ENCODE data around the gene TTLL10. TPM values are rescaled to one million over a fixed set of nuclear protein-coding genes. Genes with fewer than 3 reads are reported as not detected.
A peak's percentile ranks its signal among the peaks of the same experiment; 100 is the strongest.

TTLL10 gene
- total and polyA plus RNA-seq, 4 experiments from 2014 or later: 0.27 to 0.45 TPM; not detected in 2

GRCh38 chr1:1168451-1169411 lies 4.9 kb upstream of the TTLL10 start:
- no peak overlapping the region for H3K4me3 Mint-ChIP-seq
- Histone ChIP-seq H3K4me3 (ENCODE audit: low read length in 2 of 2) (no peak overlapping the region), H3K27ac (ENCODE audit: low read depth, low read length) (no peak overlapping the region), H3K4me1 (ENCODE audit: insufficient read depth, low read length) (peaks cover 38% of the 10 kb centered on the region), H3K36me3 (ENCODE audit: insufficient read depth, low read length) (no peaks in the 10 kb centered on the region), H3K9me3 (ENCODE audit: control insufficient read depth in 1 of 2, low read length in 2 of 2) (no peaks in the 10 kb centered on the region), H3K27me3 (ENCODE audit: insufficient read depth, low read length) (no peaks in the 10 kb centered on the region)
- H3K27me3 Mint-ChIP-seq: peaks cover 3 to 8% of the 10 kb centered on the region in 2 donors
- no peak for DNase-seq
- CTCF ChIA-PET (ENCODE audit: partially characterized antibody): no interaction called here
- H3K36me3 Mint-ChIP-seq: no peaks in the 10 kb centered on the region
- intact Hi-C loops (cut with micrococcal nuclease): no loop called here
- peaks cover 0 to 2% (median 0%) of the 10 kb centered on the region in 8 donors for H3K9me3 Mint-ChIP-seq
- POLR2A ChIA-PET (ENCODE audit: partially characterized antibody): interaction anchor here (1.1 to 1.8 kb wide), 2 partner anchors 11 kb away, joined by 3 to 4 read pairs; no protein-coding TSS in a partner anchor
- H3K27ac Mint-ChIP-seq: no peak overlapping the region
- H3K4me1 Mint-ChIP-seq: peaks cover 5 to 18% (median 9%) of the 10 kb centered on the region in 4 donors

- H3K9me3 Mint-ChIP-seq: peaks cover 0 to 2% (median 0%) of the 10 kb centered on the region in 8 donors
- intact Hi-C loops (cut with micrococcal nuclease): no loop called here
- Histone ChIP-seq H3K4me1 (ENCODE audit: insufficient read depth, low read length) (peaks cover 46% of the 10 kb centered on the region), H3K36me3 (ENCODE audit: insufficient read depth, low read length) (no peaks in the 10 kb centered on the region), H3K4me3 (ENCODE audit: low read length in 2 of 2) (no peak overlapping the region), H3K27me3 (ENCODE audit: insufficient read depth, low read length) (no peaks in the 10 kb centered on the region), H3K9me3 (ENCODE audit: control insufficient read depth in 1 of 2, low read length in 2 of 2) (no peaks in the 10 kb centered on the region), H3K27ac (ENCODE audit: low read depth, low read length) (no peak overlapping the region)
- no peaks in the 10 kb centered on the region for H3K36me3 Mint-ChIP-seq
- peaks cover 2 to 5% of the 10 kb centered on the region in 2 donors for H3K27me3 Mint-ChIP-seq
- peak overlapping the region in 1 of 7 donors; percentile 32 for H3K27ac Mint-ChIP-seq
- ChIA-PET POLR2A (ENCODE audit: partially characterized antibody) (interaction anchor here (1.1 kb wide), 1 partner anchor 12 kb away, joined by 3 read pairs; no protein-coding TSS in a partner anchor), CTCF (ENCODE audit: partially characterized antibody) (no interaction called here)
- peaks cover 5 to 23% (median 9%) of the 10 kb centered on the region in 4 donors for H3K4me1 Mint-ChIP-seq
- DNase-seq: no peak
- H3K4me3 Mint-ChIP-seq: peak overlapping the region in 3 of 8 donors; percentile 10 to 60 (median 35)
Observed at GRCh38 chr1:1169429-1170214, 4.1 kb upstream of the TTLL10 start.

- Histone ChIP-seq H3K27ac (ENCODE audit: low read depth, low read length) (no peak overlapping the region), H3K36me3 (ENCODE audit: insufficient read depth, low read length) (no peaks in the 10 kb centered on the region), H3K27me3 (ENCODE audit: insufficient read depth, low read length) (no peaks in the 10 kb centered on the region), H3K4me3 (ENCODE audit: low read length in 2 of 2) (no peak overlapping the region), H3K9me3 (ENCODE audit: control insufficient read depth in 1 of 2, low read length in 2 of 2) (no peaks in the 10 kb centered on the region), H3K4me1 (ENCODE audit: insufficient read depth, low read length) (peaks cover 47% of the 10 kb centered on the region)
- H3K9me3 Mint-ChIP-seq: peaks cover 0 to 2% (median 0%) of the 10 kb centered on the region in 8 donors
- H3K36me3 Mint-ChIP-seq: no peaks in the 10 kb centered on the region
- H3K27me3 Mint-ChIP-seq: peaks cover 2 to 5% of the 10 kb centered on the region in 2 donors
- CTCF ChIA-PET (ENCODE audit: partially characterized antibody): no interaction called here
- no peak for DNase-seq
- H3K27ac Mint-ChIP-seq: no peak overlapping the region
- H3K4me3 Mint-ChIP-seq: peak overlapping the region in 3 of 8 donors; percentile 10 to 60 (median 35)
- POLR2A ChIA-PET (ENCODE audit: partially characterized antibody): interaction anchor here (1.1 to 1.2 kb wide), 2 partner anchors 12 to 48 kb away, joined by 3 read pairs; no protein-coding TSS in a partner anchor
- peaks cover 5 to 28% (median 9%) of the 10 kb centered on the region in 4 donors for H3K4me1 Mint-ChIP-seq
- intact Hi-C loops (cut with micrococcal nuclease): no loop called here
Observed at GRCh38 chr1:1170215-1171091, 3.2 kb upstream of the TTLL10 start.

GRCh38 chr1:1171161-1171545 lies 2.5 kb upstream of the TTLL10 start:
- Mint-ChIP-seq H3K36me3 (no peaks in the 10 kb centered on the region), H3K4me1 (peaks cover 4 to 31% (median 9%) of the 10 kb centered on the region in 4 donors), H3K4me3 (no peak overlapping the region), H3K27me3 (peaks cover 2 to 5% of the 10 kb centered on the region in 2 donors), H3K27ac (peak overlapping the region in 1 of 7 donors; percentile 57), H3K9me3 (peaks cover 0 to 2% (median 0%) of the 10 kb centered on the region in 8 donors)
- H3K27me3 ChIP-seq (ENCODE audit: insufficient read depth, low read length): no peaks in the 10 kb centered on the region
- ChIA-PET CTCF (ENCODE audit: partially characterized antibody) (no interaction called here), POLR2A (ENCODE audit: partially characterized antibody) (interaction anchor here (1.2 kb wide), 1 partner anchor 49 kb away, joined by 3 read pairs; no protein-coding TSS in a partner anchor)
- intact Hi-C loops (cut with micrococcal nuclease): no loop called here
- no peak overlapping the region for H3K27ac ChIP-seq (ENCODE audit: low read depth, low read length)
- H3K36me3 ChIP-seq (ENCODE audit: insufficient read depth, low read length): no peaks in the 10 kb centered on the region
- no peaks in the 10 kb centered on the region for H3K9me3 ChIP-seq (ENCODE audit: control insufficient read depth in 1 of 2, low read length in 2 of 2)
- H3K4me3 ChIP-seq (ENCODE audit: low read length in 2 of 2): no peak overlapping the region
- H3K4me1 ChIP-seq (ENCODE audit: insufficient read depth, low read length): peaks cover 47% of the 10 kb centered on the region
- no peak for DNase-seq

- H3K27me3 ChIP-seq (ENCODE audit: insufficient read depth, low read length): no peaks in the 10 kb centered on the region
- DNase-seq: peak in 3 of 5 donors; percentile 31 to 45 (median 44)
- intact Hi-C loops (cut with micrococcal nuclease): no loop called here
- H3K9me3 ChIP-seq (ENCODE audit: control insufficient read depth in 1 of 2, low read length in 2 of 2): no peaks in the 10 kb centered on the region
- Mint-ChIP-seq H3K27me3 (peaks cover 2 to 5% of the 10 kb centered on the region in 2 donors), H3K27ac (peak overlapping the region in 4 of 7 donors; percentile 79 to 88 (median 86)), H3K4me3 (peak overlapping the region in 5 of 8 donors; percentile 21 to 51 (median 46)), H3K9me3 (peaks cover 0 to 2% (median 0%) of the 10 kb centered on the region in 8 donors), H3K36me3 (no peaks in the 10 kb centered on the region), H3K4me1 (peaks cover 5 to 34% (median 9%) of the 10 kb centered on the region in 4 donors)
- POLR2A ChIA-PET (ENCODE audit: partially characterized antibody): interaction anchor here (0.8 to 1.2 kb wide), 2 partner anchors 50 to 61 kb away, joined by 3 read pairs; partner anchors contain the start of gene B3GALT6
- CTCF ChIA-PET (ENCODE audit: partially characterized antibody): no interaction called here
- no peak overlapping the region for H3K27ac ChIP-seq (ENCODE audit: low read depth, low read length)
- no peaks in the 10 kb centered on the region for H3K36me3 ChIP-seq (ENCODE audit: insufficient read depth, low read length)
- peaks cover 47% of the 10 kb centered on the region for H3K4me1 ChIP-seq (ENCODE audit: insufficient read depth, low read length)
- H3K4me3 ChIP-seq (ENCODE audit: low read length in 2 of 2): no peak overlapping the region
Observed at GRCh38 chr1:1171546-1172340, 1.9 kb upstream of the TTLL10 start.
